Activated T-cell treated with anti-CD3 and anti-CD28 coated beads for 4 hours (primary cell): ENCODE data around the gene TEKT5.
"Not testable (repeated sequence)": the region's sequence is repeated elsewhere in the genome, so short reads cannot be mapped to it uniquely, and the experiment has no call there.

Experiments
- DNase-seq: peaks from one replicate; pipeline ENCODE4 v3.0.0-alpha.2; 2020

The TEKT5 gene

DNA sequence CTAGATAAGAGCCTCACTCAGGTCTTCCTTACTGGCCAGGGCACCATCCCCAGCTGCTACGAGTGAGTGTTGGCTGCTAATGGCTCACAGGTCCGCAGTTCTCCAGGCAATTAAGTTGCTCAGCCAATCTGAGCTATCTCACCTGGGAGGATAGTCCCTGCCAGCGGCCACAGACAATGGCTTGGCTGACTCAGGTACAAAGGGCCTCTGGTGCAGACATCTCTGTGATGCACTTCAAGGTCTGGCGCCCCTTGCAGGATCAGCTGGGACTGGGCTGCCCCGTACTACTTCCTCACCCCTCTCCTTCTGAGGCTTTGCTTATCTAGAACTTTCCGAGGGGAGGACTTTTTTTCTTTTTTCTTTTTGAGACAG, 65.2 kb downstream of the TEKT5 start:
- no peak for DNase-seq

DNA sequence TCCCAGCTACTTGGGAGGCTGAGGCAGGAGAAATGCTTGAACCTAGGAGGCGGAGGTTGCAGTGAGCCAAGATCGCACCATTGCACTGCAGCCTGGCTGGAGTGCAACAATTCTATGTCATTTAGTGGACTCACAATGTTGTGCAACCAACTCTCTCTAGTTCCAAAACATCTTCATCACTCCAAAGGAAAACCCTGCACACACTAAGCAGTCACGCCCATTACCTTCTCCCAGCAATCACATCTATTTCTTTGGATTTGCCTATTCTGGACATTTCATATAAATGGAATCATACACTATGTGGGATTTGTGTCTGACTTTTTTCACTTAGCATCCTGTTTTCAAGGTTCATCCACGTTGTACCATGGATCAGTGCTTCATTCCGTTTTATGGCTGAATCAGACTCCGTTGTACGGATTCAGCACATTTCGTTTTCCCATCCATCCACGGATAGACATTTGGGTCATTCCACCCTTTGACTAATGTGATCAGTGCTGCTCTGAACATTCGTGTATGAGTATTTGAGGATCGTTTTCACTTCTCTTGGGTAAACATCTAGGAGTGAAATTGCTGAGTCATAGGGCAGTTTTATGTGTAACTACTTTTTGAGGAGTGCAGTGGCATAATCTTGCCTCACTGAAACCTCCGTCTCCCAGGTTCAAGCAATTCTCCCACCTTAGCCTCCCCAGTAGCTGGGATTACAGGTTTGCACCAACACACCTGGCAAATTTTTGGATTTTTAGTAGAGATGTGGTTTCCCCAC, 69.0 kb downstream of the TEKT5 start:
- DNase-seq: no peak

DNA sequence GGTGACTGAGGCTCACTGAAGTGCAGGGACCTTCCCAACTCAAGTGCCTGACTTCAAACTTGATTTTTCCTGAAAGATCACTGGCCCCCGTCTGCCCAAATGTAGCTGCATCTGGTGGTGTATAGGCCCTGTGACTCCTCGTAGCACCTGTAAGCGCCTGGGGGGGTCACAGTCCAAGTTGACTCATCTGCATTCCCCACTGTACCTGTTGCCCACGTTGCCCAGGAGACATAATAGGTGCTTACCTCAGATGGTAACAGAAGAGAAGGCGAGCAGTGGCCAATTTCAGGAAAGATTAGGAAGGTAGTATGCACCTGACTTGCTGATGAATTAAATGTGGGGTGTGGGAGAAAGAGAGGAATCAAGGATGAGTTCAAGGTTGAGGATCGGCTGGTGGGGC, 70.2 kb downstream of the TEKT5 start:
- DNase-seq: no peak

DNA sequence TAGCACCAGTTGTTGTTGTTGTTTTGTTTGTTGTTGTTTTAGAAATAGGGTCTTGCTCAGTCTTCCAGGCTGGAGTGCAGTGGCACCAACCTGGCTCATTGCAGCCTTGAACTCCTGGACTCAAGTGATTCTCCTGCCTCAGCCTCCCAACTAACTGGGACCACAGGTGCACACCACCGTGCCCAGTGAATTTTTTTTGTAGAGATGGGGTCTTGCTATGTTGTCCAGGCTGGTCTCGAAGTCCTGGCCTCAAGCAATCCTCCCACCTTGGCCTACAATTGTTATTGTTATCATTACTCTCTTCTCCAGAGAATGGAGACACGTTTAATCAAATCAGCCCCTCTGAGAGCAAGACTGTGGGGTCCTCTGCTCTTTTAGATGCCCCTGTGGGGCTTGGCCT, 71.7 kb downstream of the TEKT5 start:
- no peak for DNase-seq

DNA sequence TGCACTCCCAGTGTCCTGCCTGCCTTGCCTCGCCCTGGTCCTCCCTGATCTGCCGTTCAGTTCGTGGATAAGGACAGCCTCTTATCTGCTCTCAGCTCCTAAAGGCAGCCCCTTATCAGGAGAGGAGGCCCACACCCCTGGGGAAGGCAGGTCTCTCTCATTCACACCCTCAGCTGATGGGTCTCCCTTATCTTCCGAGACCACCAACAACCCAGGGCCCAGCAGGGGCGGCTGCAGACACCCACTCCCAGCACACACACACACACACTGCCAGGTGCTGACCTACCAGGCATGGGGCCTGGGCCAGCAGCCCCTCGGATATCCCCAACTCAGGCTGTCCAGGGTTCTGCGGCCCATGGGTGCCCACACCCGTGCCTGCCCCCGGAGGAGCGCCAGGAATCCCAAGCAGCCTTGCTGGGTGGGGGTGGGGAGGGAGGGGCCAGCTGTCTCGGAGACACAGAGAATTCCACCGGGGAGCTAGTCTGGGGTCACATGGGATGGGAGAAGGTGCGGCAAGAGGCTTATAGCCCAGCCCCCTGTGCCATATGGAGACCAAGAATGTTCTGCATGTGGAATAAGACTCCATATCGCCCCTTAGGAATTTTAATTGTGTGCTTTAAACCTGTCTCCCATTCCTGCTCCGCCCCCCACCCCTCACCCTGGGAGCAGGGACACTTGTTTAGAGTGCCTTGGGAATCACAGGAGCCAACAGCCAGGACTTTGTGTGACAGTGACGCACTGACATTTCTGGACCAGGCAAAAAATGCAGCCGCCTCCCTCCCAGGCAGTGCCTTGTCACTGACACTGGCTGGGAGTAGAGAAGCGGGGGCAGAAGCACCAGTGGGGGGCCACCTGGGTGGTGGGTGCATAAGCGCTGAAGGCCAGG, 72.5 kb downstream of the TEKT5 start:
- DNase-seq: no peak

DNA sequence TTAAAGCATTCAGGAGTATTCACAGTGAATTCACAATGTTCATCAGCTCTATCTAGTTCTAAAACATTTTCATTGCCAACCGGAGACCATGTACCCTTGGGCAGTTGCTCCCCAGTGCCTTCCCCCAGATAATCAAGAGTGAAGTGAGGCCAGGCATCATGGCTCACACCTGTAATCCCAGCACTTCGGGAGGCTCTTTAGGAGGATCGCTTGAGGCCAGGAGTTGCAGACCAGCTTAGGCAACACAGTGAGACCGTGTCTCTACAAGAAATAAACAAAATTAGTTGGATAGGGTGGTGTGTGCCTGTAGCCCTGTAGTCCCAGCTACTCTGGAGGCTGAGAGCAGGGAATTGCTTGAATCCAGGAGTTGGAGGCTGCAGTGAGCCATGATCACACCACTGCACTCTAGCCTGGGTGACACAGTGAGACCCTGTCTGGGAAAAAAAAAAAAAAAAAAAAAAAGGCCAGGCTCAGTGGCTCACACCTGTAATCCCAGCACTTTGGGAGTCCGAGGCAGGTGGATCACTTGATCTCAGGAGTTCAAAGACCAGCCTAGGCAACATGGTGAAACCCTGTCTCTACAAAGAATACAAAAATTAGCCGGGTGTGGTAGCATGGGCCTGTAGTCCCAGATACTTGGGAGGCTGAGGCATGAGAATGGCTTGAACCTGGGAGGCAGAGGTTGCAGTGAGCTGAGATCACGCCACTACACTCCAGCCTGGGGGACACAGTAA, 73.3 kb downstream of the TEKT5 start:
- DNase-seq: not testable (repeated sequence)

DNA sequence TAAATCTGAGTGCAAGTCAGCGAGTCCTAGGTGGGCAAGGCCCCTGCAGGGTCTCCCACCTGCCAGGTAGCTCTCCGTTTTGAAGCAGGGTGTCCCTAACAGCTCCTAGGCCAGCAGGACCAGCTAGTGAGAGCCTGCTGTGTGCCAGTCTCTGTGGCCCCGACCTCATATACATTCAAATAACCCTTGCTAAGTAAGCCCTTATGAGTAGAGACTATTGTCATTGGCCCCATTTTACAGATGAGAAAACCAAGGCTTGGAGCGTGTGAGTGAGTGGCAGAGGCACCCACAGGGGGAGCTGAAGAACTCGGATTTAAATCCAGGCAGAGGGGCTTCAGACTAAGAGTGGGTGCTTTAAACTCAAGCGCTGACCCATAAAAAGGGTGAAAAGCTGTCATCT, 74.6 kb downstream of the TEKT5 start:
- DNase-seq: no peak

DNA sequence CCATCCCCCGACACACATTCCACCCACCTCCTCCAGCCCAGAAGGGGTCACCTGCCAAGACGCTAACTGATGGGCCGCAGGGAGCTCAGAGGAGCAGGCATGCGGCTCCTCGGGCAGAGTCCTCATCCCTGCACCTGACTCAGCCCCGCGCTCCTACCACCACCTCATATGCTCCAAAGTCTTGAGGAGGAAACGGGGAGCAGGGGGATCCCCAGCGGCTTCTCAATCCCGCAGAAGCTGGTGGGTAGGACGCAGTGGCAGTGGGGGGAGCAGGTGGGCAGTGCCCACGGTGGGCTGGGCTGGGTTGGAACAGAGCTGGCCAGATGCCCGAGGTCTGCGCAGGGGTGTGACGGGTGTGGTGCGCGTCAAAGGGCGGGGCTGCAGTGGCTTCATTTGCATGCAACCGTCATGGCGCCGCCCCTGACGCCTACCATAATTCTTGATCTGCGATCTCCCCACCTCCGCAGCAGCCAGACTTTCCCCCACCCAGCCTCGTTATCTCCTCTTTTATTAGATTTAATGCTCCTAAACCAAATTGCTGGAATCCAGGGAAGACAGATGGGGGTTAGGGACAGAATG, 75.4 kb downstream of the TEKT5 start:
- DNase-seq: no peak

DNA sequence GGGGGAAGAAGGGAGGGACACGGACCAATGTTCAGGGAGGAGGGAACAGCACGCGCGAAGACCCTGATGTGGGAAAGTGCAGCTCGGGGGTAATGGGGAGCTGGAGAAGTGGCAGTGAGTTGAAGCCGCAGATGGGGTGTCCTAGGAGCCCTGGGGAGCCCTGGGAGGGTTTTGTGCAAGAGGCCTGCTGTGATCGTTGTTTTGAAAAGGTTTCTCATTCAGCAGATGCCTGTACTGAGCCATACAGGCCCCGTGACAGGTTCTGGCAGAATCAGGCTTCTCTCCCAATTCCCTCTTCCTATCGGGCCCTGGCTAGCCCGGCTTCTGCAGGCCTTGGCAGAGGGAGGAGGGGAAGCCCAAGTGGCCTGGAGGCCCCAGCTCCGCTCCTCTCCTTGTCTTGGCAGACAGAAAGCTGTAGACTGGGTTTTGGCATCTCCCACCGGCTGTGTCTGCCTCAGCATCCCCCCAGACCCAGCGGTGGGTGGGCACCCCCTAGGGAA, 76.0 kb downstream of the TEKT5 start:
- no peak for DNase-seq

DNA sequence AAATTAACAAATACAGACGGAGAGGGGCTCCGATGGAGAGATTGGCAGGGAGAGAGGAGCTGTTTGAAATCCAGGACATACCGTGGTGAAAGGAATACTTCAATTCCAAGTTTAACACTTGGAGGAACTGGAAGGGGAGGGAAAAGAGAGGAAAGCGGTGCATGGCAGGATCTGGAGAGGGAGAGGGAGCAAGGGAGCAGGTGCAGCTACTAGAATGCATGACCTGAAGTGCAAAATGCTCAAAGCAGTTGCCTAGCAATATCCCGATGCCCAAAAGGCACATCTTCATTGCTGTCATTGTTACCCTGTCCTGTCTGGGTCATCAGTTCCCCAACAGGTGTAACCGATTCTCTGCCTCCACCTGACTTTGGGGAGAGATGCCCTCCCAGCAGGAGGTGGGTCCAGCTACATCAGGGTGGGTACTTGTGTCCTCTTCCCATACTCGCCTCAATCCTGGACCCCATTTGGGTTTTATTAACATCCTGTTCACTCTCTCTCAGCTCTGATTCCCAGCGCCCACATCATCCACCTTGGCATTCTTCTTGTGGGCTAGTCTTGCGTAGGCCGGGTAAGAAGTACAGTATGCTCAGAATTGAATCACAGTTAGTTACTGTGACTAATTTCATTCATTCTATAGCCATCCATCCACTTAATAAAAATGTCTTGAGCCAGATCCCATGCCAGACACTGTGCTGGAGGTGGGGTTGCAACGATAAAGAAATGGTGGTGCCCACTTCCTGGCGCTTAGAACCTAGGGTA, 76.9 kb downstream of the TEKT5 start:
- DNase-seq: no peak

DNA sequence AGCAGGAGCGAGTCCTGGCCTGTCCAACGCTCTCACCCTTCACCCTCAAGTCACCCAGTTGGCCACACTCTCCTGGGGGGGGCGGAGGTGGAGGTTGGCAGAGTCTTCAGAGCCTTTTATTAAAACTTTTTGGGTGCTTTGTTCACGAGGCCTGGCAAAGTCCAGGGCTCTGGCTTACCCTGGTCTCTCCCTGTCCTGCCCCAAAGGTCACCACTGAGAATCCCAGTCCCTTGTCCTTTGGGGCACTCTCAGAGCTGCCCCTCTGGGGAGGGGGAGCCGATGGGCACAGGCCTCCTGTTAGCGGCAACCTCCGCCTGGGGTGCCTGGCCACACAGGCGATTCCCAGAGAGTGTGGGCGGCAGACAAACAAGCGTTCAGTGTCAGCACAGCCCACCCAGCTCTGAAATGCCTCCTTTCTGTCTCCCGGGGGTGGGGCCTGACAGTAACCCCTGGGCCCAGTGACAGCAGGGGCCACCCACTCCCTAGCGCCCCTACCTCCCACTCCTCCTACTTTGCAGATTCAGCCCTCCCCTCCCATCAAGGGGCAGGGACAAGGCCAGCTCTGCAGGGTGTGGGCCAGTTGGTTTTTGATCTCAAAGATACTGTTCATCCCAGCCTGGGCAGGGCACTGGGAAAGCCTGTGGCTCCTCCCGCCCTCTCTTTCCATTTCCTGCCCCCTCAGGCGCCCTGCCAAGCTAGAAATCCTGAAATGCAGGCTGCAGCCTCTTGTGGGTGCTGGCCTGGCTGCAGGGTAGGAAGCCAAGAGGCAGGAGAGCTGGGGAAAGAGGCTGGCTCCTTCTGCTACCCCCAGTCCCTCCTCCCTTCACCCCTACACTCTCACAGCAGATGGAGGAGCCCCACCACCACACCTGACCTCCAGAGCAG, 77.7 kb downstream of the TEKT5 start:
- DNase-seq: no peak

DNA sequence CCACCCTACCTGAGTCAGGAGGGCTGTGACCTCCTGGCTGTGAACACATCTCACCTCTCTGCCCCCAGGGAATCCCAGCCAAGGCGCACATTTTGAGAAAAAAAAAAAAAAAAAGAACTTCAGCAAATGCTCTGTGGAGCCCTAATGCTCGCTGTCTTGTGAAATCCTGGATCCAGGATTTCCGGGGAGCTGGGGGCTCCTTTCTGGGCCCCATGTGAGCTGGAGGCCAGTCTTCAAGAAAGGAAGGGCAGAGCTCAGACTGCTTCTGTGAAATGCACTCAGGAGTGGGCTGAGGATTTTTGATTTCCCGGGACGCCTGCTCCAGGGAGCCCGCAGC, 78.3 kb downstream of the TEKT5 start:
- no peak for DNase-seq

DNA sequence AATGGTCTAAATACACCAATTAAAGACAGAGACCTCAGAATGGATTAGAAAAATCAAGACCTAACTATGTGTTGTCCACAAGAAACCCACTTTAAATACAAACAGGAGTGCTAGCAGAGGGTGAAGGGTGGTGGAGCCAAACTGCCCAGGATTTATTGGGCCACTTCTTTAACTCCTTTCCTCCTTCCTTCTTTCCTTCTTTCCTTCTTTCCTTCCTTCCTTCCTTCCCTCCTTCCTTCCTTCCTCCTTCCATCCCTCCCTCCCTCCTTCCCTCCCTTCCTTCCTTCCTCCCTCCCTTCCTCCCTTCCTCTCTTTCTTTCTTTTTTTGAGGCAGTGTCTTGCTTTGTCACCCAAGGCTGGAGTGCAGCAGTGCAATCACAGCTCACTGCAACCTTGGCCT, 80.0 kb downstream of the TEKT5 start:
- no peak for DNase-seq

DNA sequence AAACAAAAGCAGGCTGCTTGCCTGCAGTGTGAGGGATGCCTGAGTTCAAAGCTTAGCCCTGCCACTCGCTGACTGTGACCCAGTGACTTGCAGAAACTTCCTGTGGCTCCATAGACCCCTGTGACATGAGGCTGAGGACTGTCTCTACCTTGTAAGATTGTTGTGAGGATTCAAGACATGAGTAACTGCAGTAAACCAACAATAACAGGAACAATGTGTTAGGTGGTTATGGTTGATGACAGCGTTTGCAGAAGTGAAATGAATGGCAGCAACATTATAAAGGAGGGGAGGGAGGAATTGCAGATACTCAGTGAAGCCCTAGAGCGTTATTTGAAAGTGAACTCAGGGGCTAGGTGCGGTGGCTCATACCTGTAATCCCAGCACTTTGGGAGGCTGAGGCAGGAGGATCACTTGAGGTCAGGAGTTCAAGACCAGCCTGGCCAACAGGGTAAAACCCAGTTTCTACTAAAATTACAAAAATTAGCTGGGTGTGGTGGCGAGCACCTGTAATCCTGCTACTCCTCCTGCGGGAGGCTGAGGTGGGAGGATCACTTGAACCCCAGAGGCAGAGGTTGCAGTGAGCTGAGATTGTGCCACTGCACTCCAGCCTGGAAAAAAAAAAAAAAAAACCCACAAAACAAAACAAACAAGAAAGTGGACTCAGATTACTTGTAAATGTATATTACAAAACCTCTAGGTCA, 80.8 kb downstream of the TEKT5 start:
- DNase-seq: no peak

DNA sequence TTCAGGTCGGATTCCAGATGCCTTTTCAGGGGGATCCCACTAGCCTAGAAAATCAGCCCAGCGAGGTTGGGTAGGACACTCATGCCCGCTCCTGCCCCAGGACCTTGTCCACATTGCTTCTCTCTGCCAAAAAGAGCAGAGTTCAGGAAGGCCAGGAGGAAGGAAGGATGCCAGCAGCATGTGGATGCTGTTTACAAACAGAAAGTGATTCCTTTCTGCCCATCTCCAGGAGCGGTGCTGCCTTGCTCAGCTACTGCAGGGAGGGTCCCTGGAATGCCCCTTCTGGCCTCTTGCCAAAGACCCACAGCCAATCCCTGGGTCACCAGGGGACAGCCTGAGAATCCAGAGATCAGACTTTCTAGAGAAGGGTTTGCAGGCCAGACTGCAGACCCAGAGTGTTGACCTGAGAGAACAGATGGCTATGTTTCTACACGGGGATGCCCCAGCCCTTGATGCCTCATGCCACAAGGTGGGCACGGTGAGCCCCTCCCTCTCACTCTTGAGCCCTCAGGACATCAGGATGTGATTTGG, 82.0 kb downstream of the TEKT5 start:
- DNase-seq: no peak

DNA sequence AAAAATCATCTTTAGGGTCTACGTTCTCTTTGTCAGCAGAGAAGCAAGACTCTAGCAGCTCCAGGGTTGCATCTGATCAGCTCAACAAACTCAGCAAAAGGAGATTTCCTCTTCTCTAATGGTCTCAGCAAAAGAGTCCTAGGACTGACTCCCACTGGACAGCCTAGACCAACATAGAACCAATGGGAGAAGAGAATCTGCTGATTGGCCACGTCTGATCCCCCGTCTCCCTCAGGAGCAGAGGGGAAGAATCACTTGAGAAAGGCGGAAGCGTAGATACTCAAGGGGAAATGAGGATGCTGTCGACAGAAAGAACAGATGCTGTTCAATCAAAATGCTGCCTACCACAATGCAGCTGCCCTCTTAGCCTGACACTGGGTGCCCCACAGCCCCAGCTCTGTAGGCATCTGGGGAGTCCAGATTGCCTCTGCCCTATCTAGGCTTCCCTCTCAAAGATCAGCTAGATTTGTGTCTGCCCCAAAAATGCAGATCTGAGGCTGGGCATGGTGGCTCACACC, 82.8 kb downstream of the TEKT5 start:
- no peak for DNase-seq

DNA sequence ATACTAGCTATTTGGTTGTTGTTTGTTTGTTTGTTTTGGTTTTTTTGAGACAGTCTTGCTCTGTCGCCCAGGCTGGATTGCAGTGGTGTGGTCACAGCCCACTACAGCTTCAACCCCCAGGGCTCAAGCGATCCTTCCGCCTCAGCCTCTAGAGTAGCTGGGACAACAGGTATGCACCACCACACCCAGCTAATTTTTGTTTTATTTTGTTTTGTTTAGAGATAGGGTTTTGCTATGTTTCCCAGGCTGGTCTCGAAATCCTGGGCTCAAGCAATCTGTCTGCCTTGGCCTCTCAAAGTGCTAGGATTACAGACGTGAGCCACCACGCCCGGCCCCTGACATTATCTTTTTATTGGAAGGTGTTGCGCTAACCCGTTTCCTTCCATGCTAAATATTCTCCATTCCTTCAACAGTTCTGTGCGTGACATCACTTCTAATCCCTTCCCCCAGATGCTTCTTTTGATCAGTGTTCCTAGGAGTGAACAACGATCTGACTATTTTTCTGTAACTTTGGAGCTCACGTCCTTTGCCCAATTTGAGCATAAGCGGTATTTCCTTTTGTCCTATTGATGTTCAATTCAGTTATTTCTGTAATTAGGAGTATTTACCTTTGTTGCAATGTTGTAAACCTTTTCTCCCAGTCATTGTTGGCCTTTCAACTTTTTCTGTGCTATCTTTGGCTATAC, 84.1 kb downstream of the TEKT5 start:
- no peak for DNase-seq

DNA sequence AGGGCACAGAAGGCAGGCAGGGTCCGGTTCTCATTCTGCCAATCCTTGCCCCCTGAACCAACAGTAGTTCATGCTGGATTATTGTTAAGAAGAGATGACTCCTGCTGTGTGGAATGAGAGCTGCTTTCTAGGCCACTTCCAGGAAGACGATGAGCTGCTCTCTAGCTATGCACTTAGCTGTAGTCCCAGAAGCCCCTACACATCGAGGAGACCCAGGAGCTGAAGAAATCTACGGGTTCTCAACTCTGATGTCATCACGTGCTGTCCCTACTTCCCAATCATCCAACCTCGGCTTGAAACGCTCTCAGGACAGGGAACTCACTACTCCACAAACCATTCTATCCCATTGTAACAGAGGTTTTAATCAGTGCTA, 85.3 kb downstream of the TEKT5 start:
- no peak for DNase-seq

DNA sequence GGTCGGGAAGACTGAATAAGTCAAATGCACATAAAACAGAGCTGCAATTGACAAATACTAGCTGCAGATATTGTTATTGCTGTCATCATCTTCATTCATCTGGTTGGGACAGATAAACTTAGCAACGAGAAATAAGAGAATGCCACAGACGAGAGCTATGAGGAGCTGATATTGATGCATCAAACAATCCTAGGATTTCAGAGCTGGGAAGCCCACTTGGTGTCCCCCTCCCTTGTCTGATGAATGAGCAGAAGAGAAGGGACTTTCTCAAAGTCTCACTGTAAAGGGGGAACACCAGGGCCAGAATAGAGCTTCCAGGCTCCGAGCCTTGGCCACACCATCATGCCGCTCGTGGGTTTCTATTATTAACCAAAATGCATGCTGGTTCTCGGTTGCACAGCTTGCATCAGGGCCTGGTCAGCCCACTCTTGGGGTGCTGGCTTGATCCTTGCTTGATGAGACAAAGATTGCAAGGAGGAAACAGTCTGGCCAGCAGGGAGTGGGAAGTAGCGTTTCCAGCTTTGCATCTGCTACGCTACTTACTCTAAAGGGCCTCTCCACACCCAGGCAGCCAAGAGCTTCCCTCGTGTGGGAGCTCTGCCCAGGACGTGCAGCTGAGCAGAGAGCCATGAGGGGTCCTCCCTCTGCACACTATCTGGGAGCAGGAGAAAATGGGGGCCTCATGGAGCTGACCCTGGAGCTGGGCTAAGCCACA, 85.9 kb downstream of the TEKT5 start:
- no peak for DNase-seq
